A549 (cell line): ENCODE results near the gene PLXND1. TPM values are rescaled to one million over a fixed set of nuclear protein-coding genes. Genes with fewer than 3 reads are reported as not detected.

Source experiments
- ATAC-seq, 2 experiments: fragments of 200-7000 bp in 1 of 2; fragments of >200 bp in 1 of 2; cut with Nextera tagmentation in 1 of 2; cut with Tn5 transposase in 1 of 2; 3 replicates each; pipeline versions ENCODE4 v1.8.0 to v1.9.1; 2018 to 2020; ENCODE audit warnings: mild to moderate bottlenecking in 1 of 2, moderate library complexity in 1 of 2
- CTCF ChIA-PET: fragments of 300-600 bp; sonication (Branson Sonifier 250); formaldehyde crosslinking; extraction: SDS; loops from one replicate; lab custom pipeline; 2021; ENCODE audit warnings: antibody characterized with exemption, inconsistent platforms; lab: Yijun Ruan, JAX
- POLR2A ChIA-PET: fragments of 350-600 bp; formaldehyde crosslinking; extraction: SDS; loops from one replicate; lab custom pipeline; 2021; ENCODE audit warnings: antibody characterized with exemption, inconsistent platforms; lab: Yijun Ruan, JAX
- DNase-seq, 2 experiments: peaks; one replicate each; pipeline versions ENCODE4 v3.0.0 to v3.0.0-alpha.2; 2011 to 2016; ENCODE audit warnings: low read depth in 1 of 2, low spot score in 1 of 2
- FAIRE-seq: peaks from 2 replicates; lab custom pipeline; 2011; peaks lifted over from hg19 to GRCh38; lab: Jason Lieb, UNC
- H3K27ac ChIP-seq, 2 experiments: fragments of >200 bp; sonication (Bioruptor Twin); formaldehyde crosslinking; 3 replicates each; pipeline ENCODE4 v1.5.1; 2016 to 2017
- H3K4me1 ChIP-seq: fragments of >200 bp; sonication (Bioruptor Twin); formaldehyde crosslinking; 3 replicates; pipeline ENCODE4 v1.6.1; 2016
- H3K4me2 ChIP-seq: fragments of >200 bp; sonication (Bioruptor Twin); formaldehyde crosslinking; 3 replicates; pipeline ENCODE4 v1.6.1; 2016
- H3K4me3 ChIP-seq: fragments of >200 bp; sonication (Bioruptor Twin); formaldehyde crosslinking; 3 replicates; pipeline ENCODE4 v1.5.1; 2016
- H3K9me3 ChIP-seq: fragments of >200 bp; sonication (Bioruptor Twin); formaldehyde crosslinking; 3 replicates; pipeline ENCODE4 v1.6.1; 2016
- CBX8 ChIP-seq: fragments of 200-600 bp; sonication (generic); IDR thresholded peaks from 2 replicates; pipeline ENCODE4 v1.6.1; 2016
- CEBPB ChIP-seq, 2 experiments: fragments of >200 bp in 1 of 2; sonication (Bioruptor Twin) in 1 of 2; formaldehyde crosslinking in 1 of 2; IDR thresholded peaks; 2 replicates each; pipeline ENCODE4 v1.6.1; 2012 to 2016
- CHD2 ChIP-seq: fragments of 150-350 bp; IDR thresholded peaks from 2 replicates; pipeline ENCODE4 v1.6.1; 2014; ENCODE audit warnings: low read length; ENCODE audit not compliant: partially characterized antibody
- CHD4 ChIP-seq: fragments of 200-600 bp; sonication (generic); IDR thresholded peaks from 2 replicates; pipeline ENCODE4 v1.6.1; 2016; ENCODE audit warnings: antibody characterized with exemption, mild to moderate bottlenecking, borderline replicate concordance
- EP300 ChIP-seq, 2 experiments: fragments of >200 bp; sonication (Bioruptor Twin); formaldehyde crosslinking; IDR thresholded peaks; 2 replicates in 1 of 2; 3 replicates in 1 of 2; pipeline ENCODE4 v1.6.1; 2016 to 2017
- FOSB ChIP-seq: fragments of 250-450 bp; sonication (Bioruptor Pico); IDR thresholded peaks from 2 replicates; pipeline ENCODE4 v1.5.0; 2020; ENCODE audit warnings: mild to moderate bottlenecking, moderate library complexity
- FOSL2 ChIP-seq, 2 experiments: fragments of 450-650 bp in 1 of 2; fragments of >200 bp in 1 of 2; sonication (Bioruptor Twin) in 1 of 2; formaldehyde crosslinking; IDR thresholded peaks; 2 replicates each; pipeline versions ENCODE4 v1.5.0 to v1.6.1; 2016 to 2020; ENCODE audit warnings: mild to moderate bottlenecking in 1 of 2, moderate library complexity in 1 of 2
- FOXS1 ChIP-seq: fragments of 250-450 bp; sonication (Bioruptor Pico); IDR thresholded peaks from 2 replicates; pipeline ENCODE4 v1.5.0; 2020; ENCODE audit warnings: mild to moderate bottlenecking, moderate library complexity
- GATA3 ChIP-seq: IDR thresholded peaks from 2 replicates; pipeline ENCODE4 v1.6.1; 2012; ENCODE audit warnings: borderline replicate concordance
- HOXB13 ChIP-seq: fragments of 250-450 bp; sonication (Bioruptor Pico); IDR thresholded peaks from 2 replicates; pipeline ENCODE4 v1.5.0; 2020; ENCODE audit warnings: low read depth, mild to moderate bottlenecking, moderate library complexity
- JUN ChIP-seq, 2 experiments: fragments of >200 bp; sonication (Bioruptor Twin); formaldehyde crosslinking; IDR thresholded peaks; 2 replicates in 1 of 2; 3 replicates in 1 of 2; pipeline ENCODE4 v1.6.1; 2016 to 2017
- JUNB ChIP-seq: fragments of >200 bp; sonication (Bioruptor Twin); formaldehyde crosslinking; IDR thresholded peaks from 2 replicates; pipeline ENCODE4 v1.6.1; 2016
- KDM1A ChIP-seq: fragments of 200-600 bp; sonication (generic); IDR thresholded peaks from 2 replicates; pipeline ENCODE4 v1.6.1; 2016; ENCODE audit warnings: low read depth, mild to moderate bottlenecking
- MAZ ChIP-seq: fragments of 150-350 bp; IDR thresholded peaks from 2 replicates; pipeline ENCODE4 v1.6.1; 2014; ENCODE audit warnings: antibody characterized with exemption, low read depth, low read length, borderline replicate concordance
- NPAS2 ChIP-seq: fragments of 250-450 bp; sonication (Bioruptor Pico); IDR thresholded peaks from 2 replicates; pipeline ENCODE4 v1.8.0; 2022; ENCODE audit warnings: mild to moderate bottlenecking, moderate library complexity, borderline replicate concordance
- POLR2A ChIP-seq: IDR thresholded peaks from 2 replicates; pipeline ENCODE4 v1.6.1; 2012; ENCODE audit warnings: mild to moderate bottlenecking, low read length
- RAD21 ChIP-seq, 2 experiments: fragments of >200 bp in 1 of 2; sonication (Bioruptor Twin) in 1 of 2; formaldehyde crosslinking in 1 of 2; IDR thresholded peaks in 1 of 2; conservative IDR thresholded peaks in 1 of 2; 2 replicates in 1 of 2; 3 replicates in 1 of 2; pipeline ENCODE4 v1.6.1; 2012 to 2018; ENCODE audit warnings: inconsistent platforms in 1 of 2
- RCOR1 ChIP-seq: fragments of 150-350 bp; IDR thresholded peaks from 2 replicates; pipeline ENCODE4 v1.6.1; 2014; ENCODE audit warnings: antibody characterized with exemption, low read length, low read depth
- SMC3 ChIP-seq: fragments of >200 bp; sonication (Bioruptor Twin); formaldehyde crosslinking; IDR thresholded peaks from 3 replicates; pipeline ENCODE4 v1.6.1; 2018; ENCODE audit warnings: inconsistent platforms
- SREBF2 ChIP-seq: fragments of 450-650 bp; IDR thresholded peaks from 2 replicates; pipeline ENCODE4 v1.6.1; 2014; ENCODE audit warnings: mild to moderate bottlenecking, moderate library complexity
- TFCP2L1 ChIP-seq: fragments of 250-450 bp; sonication (Bioruptor Pico); IDR thresholded peaks from 2 replicates; pipeline ENCODE4 v1.5.0; 2021; ENCODE audit warnings: mild to moderate bottlenecking
- TP53 ChIP-seq: fragments of 250-450 bp; sonication (Bioruptor Pico); IDR thresholded peaks from 2 replicates; pipeline ENCODE4 v1.5.0; 2021; ENCODE audit warnings: mild to moderate bottlenecking, moderate library complexity
- ZFP36 ChIP-seq: fragments of 450-650 bp; IDR thresholded peaks from 2 replicates; pipeline ENCODE4 v1.6.1; 2014; ENCODE audit warnings: borderline replicate concordance; ENCODE audit not compliant: partially characterized antibody
- ZNF302 ChIP-seq: fragments of 250-450 bp; sonication (Bioruptor Pico); IDR thresholded peaks from 2 replicates; pipeline ENCODE4 v1.9.0; 2021; ENCODE audit warnings: inconsistent platforms, mild to moderate bottlenecking, moderate library complexity
- WGBS: methylation state at CpG from one replicate; pipeline ENCODE4 v1.1.6; 2017; ENCODE audit errors: missing lambda C conversion rate; 5-methylcytosine and 5-hydroxymethylcytosine counted together
- polyA plus RNA-seq, 4 experiments: library from polyadenylated mRNA; depleted of rRNA in 3 of 4; stranded (reverse); fragments of >200 nt; fragmentation: RNase III in 1 of 4; extraction: RNeasy Plus Mini Kit Qiagen cat#74134 plus additional on column Dnase treatment in 1 of 4; gene quantifications; 2 replicates in 3 of 4; 3 replicates in 1 of 4; pipeline ENCODE4 v1.2.3, GENCODE V29; 2011 to 2017
- TF ChIP-seq, protein P1 (sequence below): fragments of >200 bp; sonication (Bioruptor Twin); formaldehyde crosslinking; IDR thresholded peaks from 2 replicates; pipeline ENCODE4 v1.6.1; 2016
- TF ChIP-seq, protein P2 (sequence below): fragments of >200 bp; sonication (Bioruptor Twin); formaldehyde crosslinking; IDR thresholded peaks from 3 replicates; pipeline ENCODE4 v1.5.1; 2016
- TF ChIP-seq, protein P3 (sequence below): fragments of >200 bp; sonication (Bioruptor Twin); formaldehyde crosslinking; IDR thresholded peaks from 3 replicates; pipeline ENCODE4 v1.6.1; 2016
- TF ChIP-seq, protein P4 (sequence below): IDR thresholded peaks from 2 replicates; pipeline ENCODE4 v1.6.1; 2012

The PLXND1 gene
- polyA plus RNA-seq, 2 of the 4 experiments (the other 2 are of a cell fraction) = 26.8 to 72.6 TPM

DNA sequence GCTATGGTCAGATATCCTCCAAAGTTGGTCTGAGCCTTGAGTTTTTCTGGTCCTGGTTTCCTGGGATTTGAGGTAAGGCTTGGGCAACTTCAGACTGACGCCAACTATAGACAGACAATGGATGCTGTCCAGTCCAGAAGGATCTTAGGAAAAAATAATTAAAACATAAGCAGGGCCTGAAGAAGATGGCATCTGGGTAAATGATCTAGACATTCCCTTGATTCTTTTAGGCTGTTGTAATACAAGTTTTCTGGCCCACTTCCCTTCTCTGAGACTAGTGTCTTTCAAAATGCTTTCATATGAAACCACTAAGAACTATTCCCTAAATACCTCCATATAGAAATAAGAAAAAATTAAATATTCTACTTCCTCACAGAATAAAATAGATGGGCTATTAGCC, 47.7 kb upstream of the PLXND1 start:
- Histone ChIP-seq H3K4me1 (peaks cover 100% of the 10 kb centered on the region), H3K4me3 (no peak overlapping the region), H3K9me3 (no peaks in the 10 kb centered on the region), H3K27ac (peak overlapping the region; percentile 89 to 94; a peak in 5 of 6 replicates), H3K4me2 (peak overlapping the region; percentile 75; the same call in 2 of the 3 replicates)
- no peak for FAIRE-seq
- WGBS = 100% methylated on average over 1 of the region's 1 CpG
- CTCF ChIA-PET = interaction anchor here (1.3 to 2.0 kb wide), 4 partner anchors 9 to 175 kb away, joined by 4 to 5 read pairs (median 4); no protein-coding TSS in a partner anchor
- TF ChIP-seq SREBF2 (no peak), EP300 (IDR thresholded peaks at IDR 0.05) (no peak), RCOR1 (no peak), RAD21 (conservative IDR thresholded peaks at IDR 0.05 in 1 of 2, IDR thresholded peaks at IDR 0.05 in 1 of 2) (no peak), FOSB (no peak), GATA3 (no peak), TP53 (CRISPR knock-in tag) (no peak), NPAS2 (no peak), KDM1A (no peak), CHD2 (no peak), JUNB (no peak), ZFP36 (no peak), HOXB13 (no peak), FOXS1 (CRISPR knock-in tag) (no peak), TFCP2L1 (no peak), CBX8 (no peak)
- TF ChIP-seq, protein P1, sequence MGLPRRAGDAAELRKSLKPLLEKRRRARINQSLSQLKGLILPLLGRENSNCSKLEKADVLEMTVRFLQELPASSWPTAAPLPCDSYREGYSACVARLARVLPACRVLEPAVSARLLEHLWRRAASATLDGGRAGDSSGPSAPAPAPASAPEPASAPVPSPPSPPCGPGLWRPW = no peak
- DNase-seq = no peak
- ATAC-seq = no peak
- POLR2A ChIA-PET = interaction anchor here (0.8 kb wide), 1 partner anchor 8 kb away, joined by 3 read pairs; no protein-coding TSS in a partner anchor

DNA sequence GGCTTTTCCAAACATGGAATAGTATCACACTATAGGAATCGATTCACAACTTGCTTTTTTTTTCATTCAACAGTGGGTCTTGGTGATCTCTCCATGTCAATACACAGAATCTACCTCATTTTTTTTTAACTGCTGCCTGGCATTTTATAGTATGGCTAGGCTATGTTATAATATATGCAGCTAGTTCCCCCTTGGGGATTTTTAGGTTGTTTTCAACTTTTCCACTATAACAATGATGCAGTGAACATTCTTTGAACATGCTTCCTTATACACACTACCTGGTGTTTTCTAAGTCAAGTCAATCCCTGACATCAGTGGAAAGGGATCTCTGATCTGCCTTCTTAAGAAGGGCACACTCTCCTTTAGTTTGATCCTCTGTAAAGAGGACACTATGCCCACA, 46.5 kb upstream of the PLXND1 start:
- ChIA-PET POLR2A (no interaction called here), CTCF (interaction anchor here (2.0 kb wide), 1 partner anchor 176 kb away, joined by 7 read pairs; no protein-coding TSS in a partner anchor)
- no peak for TF ChIP-seq FOXS1 (CRISPR knock-in tag)
- no peak for TF ChIP-seq CEBPB (IDR thresholded peaks at IDR 0.05)
- TF ChIP-seq ZNF302 (CRISPR knock-in tag) = no peak
- TF ChIP-seq SREBF2 = no peak
- no peak for TF ChIP-seq JUN (IDR thresholded peaks at IDR 0.05)
- TF ChIP-seq CHD4 = no peak
- TF ChIP-seq, all 56 proteins: peak for 0
- WGBS = 37% methylated on average over 1 of the region's 1 CpG
- FAIRE-seq = no peak
- H3K4me2 ChIP-seq = peak overlapping the region; percentile 72
- H3K4me3 ChIP-seq = no peak overlapping the region
- H3K27ac ChIP-seq = peak overlapping the region; percentile 93
- no peak for DNase-seq
- H3K4me1 ChIP-seq = peaks cover 90% of the 10 kb centered on the region
- ATAC-seq = no peak
- no peaks in the 10 kb centered on the region for H3K9me3 ChIP-seq

DNA sequence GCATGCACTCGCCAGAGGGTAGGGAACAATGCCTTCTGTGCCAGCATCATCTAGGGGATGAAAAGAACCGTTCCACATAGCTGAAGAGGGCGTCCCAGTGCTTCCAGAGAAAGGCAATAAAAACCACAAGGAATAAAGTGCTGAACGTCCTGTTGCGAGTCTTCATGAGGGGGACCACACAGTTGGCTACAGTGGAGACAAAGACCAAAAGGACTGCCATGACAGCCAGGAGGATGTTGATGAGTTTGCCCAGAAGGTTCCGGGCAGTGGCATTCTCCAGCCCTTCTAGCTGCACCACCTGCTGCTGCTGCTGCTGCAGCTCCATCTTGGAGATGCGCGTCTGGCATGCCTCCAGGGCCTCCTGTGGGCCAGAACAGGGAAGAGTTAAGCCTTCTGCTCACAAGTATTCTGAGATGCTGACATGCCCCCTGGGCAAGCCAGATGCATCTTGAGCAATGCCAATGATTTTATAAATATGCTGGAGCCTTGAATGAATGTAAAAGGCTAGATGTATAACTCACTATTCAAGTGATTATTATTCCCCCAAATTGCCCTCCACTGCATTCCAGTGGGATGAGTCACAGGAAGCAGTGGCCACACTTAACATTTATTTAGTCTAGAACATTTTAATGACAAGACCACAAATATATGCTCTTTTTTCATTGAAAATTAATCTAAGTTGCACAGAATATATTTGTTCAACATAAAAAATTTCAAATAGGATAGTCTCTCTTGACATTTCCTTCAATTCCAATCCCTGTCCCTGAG, 45.1 kb upstream of the PLXND1 start:
- DNase-seq = peak; percentile 53 to 90
- WGBS = 4% methylated on average over 8 of the region's 8 CpGs
- H3K4me1 ChIP-seq = peaks cover 76% of the 10 kb centered on the region
- peak; percentile 88 to 96 for ATAC-seq
- peak overlapping the region; percentile 72 for H3K4me2 ChIP-seq
- CTCF ChIA-PET = interaction anchor here (0.5 to 2.0 kb wide), 4 partner anchors 12 to 356 kb away, joined by 3 to 7 read pairs (median 4); no protein-coding TSS in a partner anchor
- no peaks in the 10 kb centered on the region for H3K9me3 ChIP-seq
- POLR2A ChIA-PET = interaction anchor here (1.0 kb wide), 2 partner anchors 13 to 72 kb away, joined by 3 read pairs; no protein-coding TSS in a partner anchor
- H3K27ac ChIP-seq = peak overlapping the region; percentile 93
- no peak overlapping the region for H3K4me3 ChIP-seq
- FAIRE-seq = no peak
- peak; percentile 39; the same call in 1 of the 2 replicates for TF ChIP-seq FOSL2 (IDR thresholded peaks at IDR 0.05)
- TF ChIP-seq FOSL2 (CRISPR knock-in tag; IDR thresholded peaks at IDR 0.05) = peak; percentile 88
- 0 out of 2 replicates have a peak, but pooled peaks have one; percentile 52 for TF ChIP-seq HOXB13
- no peak for TF ChIP-seq TP53 (CRISPR knock-in tag)
- peak; percentile 81; the same call in 1 of the 2 replicates for TF ChIP-seq GATA3
- TF ChIP-seq, protein P2, sequence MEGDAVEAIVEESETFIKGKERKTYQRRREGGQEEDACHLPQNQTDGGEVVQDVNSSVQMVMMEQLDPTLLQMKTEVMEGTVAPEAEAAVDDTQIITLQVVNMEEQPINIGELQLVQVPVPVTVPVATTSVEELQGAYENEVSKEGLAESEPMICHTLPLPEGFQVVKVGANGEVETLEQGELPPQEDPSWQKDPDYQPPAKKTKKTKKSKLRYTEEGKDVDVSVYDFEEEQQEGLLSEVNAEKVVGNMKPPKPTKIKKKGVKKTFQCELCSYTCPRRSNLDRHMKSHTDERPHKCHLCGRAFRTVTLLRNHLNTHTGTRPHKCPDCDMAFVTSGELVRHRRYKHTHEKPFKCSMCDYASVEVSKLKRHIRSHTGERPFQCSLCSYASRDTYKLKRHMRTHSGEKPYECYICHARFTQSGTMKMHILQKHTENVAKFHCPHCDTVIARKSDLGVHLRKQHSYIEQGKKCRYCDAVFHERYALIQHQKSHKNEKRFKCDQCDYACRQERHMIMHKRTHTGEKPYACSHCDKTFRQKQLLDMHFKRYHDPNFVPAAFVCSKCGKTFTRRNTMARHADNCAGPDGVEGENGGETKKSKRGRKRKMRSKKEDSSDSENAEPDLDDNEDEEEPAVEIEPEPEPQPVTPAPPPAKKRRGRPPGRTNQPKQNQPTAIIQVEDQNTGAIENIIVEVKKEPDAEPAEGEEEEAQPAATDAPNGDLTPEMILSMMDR = peak; percentile 26; the same call in 2 of the 3 replicates
- peak; percentile 65 to 90; a peak in 3 of 4 replicates for TF ChIP-seq CEBPB (IDR thresholded peaks at IDR 0.05)
- TF ChIP-seq, protein P3, sequence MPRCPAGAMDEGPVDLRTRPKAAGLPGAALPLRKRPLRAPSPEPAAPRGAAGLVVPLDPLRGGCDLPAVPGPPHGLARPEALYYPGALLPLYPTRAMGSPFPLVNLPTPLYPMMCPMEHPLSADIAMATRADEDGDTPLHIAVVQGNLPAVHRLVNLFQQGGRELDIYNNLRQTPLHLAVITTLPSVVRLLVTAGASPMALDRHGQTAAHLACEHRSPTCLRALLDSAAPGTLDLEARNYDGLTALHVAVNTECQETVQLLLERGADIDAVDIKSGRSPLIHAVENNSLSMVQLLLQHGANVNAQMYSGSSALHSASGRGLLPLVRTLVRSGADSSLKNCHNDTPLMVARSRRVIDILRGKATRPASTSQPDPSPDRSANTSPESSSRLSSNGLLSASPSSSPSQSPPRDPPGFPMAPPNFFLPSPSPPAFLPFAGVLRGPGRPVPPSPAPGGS = peak; percentile 63; the same call in 1 of the 3 replicates
- TF ChIP-seq, protein P4, sequence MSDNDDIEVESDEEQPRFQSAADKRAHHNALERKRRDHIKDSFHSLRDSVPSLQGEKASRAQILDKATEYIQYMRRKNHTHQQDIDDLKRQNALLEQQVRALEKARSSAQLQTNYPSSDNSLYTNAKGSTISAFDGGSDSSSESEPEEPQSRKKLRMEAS = peak; percentile 70
- TF ChIP-seq JUN (IDR thresholded peaks at IDR 0.05) = peak; percentile 39 to 79; a peak in 4 of 5 replicates
- no peak for TF ChIP-seq MAZ
- TF ChIP-seq RAD21 (conservative IDR thresholded peaks at IDR 0.05 in 1 of 2, IDR thresholded peaks at IDR 0.05 in 1 of 2) = peak; percentile 62 to 68
- peak; percentile 55; the same call in 2 of the 3 replicates for TF ChIP-seq SMC3
- TF ChIP-seq POLR2A = no peak
- peak; percentile 77 for TF ChIP-seq JUNB
- TF ChIP-seq EP300 (IDR thresholded peaks at IDR 0.05) = peak; percentile 65 to 84; a peak in 3 of 5 replicates
